ENCODE results near the gene RHBG. TPM values are rescaled to one million over a fixed set of nuclear protein-coding genes. Genes with fewer than 3 reads are reported as not detected.

The RHBG gene
- not detected in 2 replicates for total RNA-seq

GRCh38 chr1:156368889-156369684, at the start of gene RHBG:
Gene RHBG, plus strand, starts transcription at chr1:156369211. Its CDS starts 39 bp downstream, at chr1:156369250.

GRCh38 chr1:156338180-156338976, 30.6 kb upstream of the RHBG start, which contains the start of the genes CCT3 and TSACC:
Gene CCT3, minus strand, starts transcription at chr1:156338292. Its CDS starts 108 bp downstream, at chr1:156338184.
Gene TSACC, plus strand, starts transcription at chr1:156338526. Its CDS starts 1,232 bp downstream, at chr1:156339758.

Other genes starting within 250 kb of the RHBG start
- gene SEMA4A, start 215.6 kb upstream of the RHBG start, total RNA-seq: 0.52 and 0.65 TPM in 2 replicates
- 10.1 and 10.3 TPM in 2 replicates for gene SLC25A44, start 175.1 kb upstream of the RHBG start, total RNA-seq
- gene PMF1, start 156.2 kb upstream of the RHBG start, total RNA-seq: 58.4 and 60.4 TPM in 2 replicates
- gene BGLAP, start 127.0 kb upstream of the RHBG start, total RNA-seq: 0.33 and 0.43 TPM in 2 replicates
- gene PAQR6, start 121.2 kb upstream of the RHBG start, total RNA-seq: 0.33 and 0.52 TPM in 2 replicates
- 38.4 and 42.6 TPM in 2 replicates for gene SMG5, start 86.4 kb upstream of the RHBG start, total RNA-seq
- 0.54 and 0.95 TPM in 2 replicates for gene TMEM79, start 84.9 kb upstream of the RHBG start, total RNA-seq
- gene GLMP, start 73.5 kb upstream of the RHBG start, total RNA-seq: 48.9 and 54.0 TPM in 2 replicates
- gene VHLL, start 69.9 kb upstream of the RHBG start, total RNA-seq: 0.11 TPM in 1 of 2 replicates, not detected in the other
- 378 and 523 TPM in 2 replicates for gene CCT3, start 30.9 kb upstream of the RHBG start, total RNA-seq
- 0.09 and 0.11 TPM in 2 replicates for gene TSACC, start 30.7 kb upstream of the RHBG start, total RNA-seq
- gene MEF2D, start 131.6 kb downstream of the RHBG start, total RNA-seq: 4.6 and 6.8 TPM in 2 replicates
- 2.4 and 2.8 TPM in 2 replicates for gene IQGAP3, start 203.4 kb downstream of the RHBG start, total RNA-seq
- gene TTC24, start 210.5 kb downstream of the RHBG start, total RNA-seq: not detected in 2 replicates
- gene NAXE, start 222.6 kb downstream of the RHBG start, total RNA-seq: 39.1 and 42.6 TPM in 2 replicates
- 9.8 and 15.8 TPM in 2 replicates for gene GPATCH4, start 232.3 kb downstream of the RHBG start, total RNA-seq

All from dermis lymphatic vessel endothelial cell (primary cell).